GM10248 (cell line): ENCODE results near the gene C17orf58.
A peak's percentile ranks its signal among the peaks of the same experiment; 100 is the strongest.
"Not testable (repeated sequence)": the region's sequence is repeated elsewhere in the genome, so short reads cannot be mapped to it uniquely, and the experiment has no call there.

Experiments used
- CTCF ChIA-PET: fragments of 300-600 bp; sonication (Branson Sonifier 250); formaldehyde crosslinking; extraction: SDS; loops from one replicate; lab custom pipeline; 2021; ENCODE audit warnings: antibody characterized with exemption; lab: Yijun Ruan, JAX
- POLR2A ChIA-PET: fragments of 350-650 bp; sonication (Branson Sonifier 250); formaldehyde crosslinking; extraction: SDS; loops from one replicate; lab custom pipeline; 2020; ENCODE audit warnings: antibody characterized with exemption; lab: Yijun Ruan, JAX
- DNase-seq: peaks from one replicate; pipeline ENCODE4 v3.0.0; 2012; ENCODE audit errors: extremely low spot score
- TF ChIP-seq, protein P1 (sequence below): IDR thresholded peaks from 2 replicates; pipeline ENCODE4 v1.5.1; 2012; ENCODE audit warnings: mild to moderate bottlenecking, low read depth; ENCODE audit errors: extremely low read depth, missing control alignments, control extremely low read depth

Gene C17orf58

DNA sequence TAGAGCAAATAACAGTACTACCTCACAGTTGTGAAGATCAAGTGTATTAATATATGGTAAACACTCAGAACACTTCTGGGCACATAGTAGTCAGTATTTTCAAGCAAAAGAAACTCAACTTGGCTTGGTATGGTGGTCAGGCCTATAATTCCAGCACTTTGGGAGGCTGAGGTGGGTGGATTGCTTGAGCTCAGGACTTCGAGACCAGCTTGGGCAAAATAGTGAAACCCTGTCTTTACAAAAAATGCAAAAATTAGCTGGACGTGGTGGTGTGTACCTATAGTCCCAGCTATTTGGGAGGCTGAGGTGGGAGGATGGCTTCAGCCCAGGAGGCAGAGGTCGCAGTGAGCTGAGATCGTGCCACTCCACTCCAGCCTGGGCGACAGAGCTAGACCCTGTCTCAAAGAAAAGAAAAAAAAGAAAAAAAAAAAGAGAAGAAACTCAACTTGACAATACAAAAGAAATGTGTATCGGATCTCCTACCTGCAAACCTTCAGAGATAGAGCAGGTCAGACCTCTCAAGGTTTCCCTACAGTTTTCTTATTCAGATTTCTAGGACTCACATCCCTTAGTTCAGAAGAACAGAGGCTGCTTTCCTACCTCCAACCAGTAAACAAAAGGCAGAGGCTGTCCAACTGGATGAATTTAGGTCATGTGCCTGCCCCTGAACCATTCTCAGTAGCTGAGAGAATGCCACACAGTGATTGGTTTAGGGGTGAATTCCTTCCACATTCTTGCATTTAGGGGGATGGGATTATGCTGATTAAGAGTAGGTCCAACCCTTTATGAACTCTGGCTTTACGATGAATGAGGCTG, 37.6 kb upstream of the C17orf58 start:
- POLR2A ChIA-PET: no interaction called here
- TF ChIP-seq, protein P1, sequence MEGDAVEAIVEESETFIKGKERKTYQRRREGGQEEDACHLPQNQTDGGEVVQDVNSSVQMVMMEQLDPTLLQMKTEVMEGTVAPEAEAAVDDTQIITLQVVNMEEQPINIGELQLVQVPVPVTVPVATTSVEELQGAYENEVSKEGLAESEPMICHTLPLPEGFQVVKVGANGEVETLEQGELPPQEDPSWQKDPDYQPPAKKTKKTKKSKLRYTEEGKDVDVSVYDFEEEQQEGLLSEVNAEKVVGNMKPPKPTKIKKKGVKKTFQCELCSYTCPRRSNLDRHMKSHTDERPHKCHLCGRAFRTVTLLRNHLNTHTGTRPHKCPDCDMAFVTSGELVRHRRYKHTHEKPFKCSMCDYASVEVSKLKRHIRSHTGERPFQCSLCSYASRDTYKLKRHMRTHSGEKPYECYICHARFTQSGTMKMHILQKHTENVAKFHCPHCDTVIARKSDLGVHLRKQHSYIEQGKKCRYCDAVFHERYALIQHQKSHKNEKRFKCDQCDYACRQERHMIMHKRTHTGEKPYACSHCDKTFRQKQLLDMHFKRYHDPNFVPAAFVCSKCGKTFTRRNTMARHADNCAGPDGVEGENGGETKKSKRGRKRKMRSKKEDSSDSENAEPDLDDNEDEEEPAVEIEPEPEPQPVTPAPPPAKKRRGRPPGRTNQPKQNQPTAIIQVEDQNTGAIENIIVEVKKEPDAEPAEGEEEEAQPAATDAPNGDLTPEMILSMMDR: no peak
- CTCF ChIA-PET: interaction anchor here (3.1 kb wide), 1 partner anchor 11 kb away, joined by 8 read pairs; no protein-coding TSS in a partner anchor
- no peak for DNase-seq

DNA sequence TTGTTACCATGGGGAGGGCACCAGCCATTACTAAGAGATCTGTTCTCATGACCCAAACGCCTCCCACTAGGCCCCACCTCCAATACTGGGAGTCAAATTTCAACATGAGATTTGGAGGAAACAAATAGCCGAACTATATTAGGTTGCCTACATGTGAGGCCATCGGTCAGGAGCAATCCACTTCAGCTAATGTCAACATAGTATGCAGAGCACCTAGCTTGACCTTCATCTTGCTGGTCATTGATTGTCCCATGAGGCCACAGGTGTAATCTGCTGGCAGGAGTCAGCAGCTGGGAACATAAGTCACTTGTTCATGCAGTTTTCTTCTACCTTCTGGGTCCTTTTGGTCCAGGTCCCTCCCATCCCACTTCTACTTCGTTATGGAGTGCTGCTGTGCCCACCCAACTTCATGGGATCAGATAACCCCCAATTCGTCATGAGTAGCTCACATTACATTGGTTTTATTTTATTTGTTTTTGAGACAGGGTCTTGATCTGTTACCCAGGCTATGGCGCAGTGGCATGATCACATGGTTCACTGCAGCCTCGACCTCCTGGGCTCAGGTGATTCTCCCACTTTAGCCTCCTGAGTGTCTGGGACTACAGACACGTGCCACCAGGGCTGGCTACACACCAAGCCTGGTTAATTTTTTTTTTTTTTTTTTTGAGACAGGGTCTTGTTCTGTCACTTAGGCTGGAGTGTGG, 33.4 kb upstream of the C17orf58 start:
- TF ChIP-seq, protein P1: no peak
- CTCF ChIA-PET: interaction anchor here (1.8 kb wide), 1 partner anchor 10 kb away, joined by 4 read pairs; no protein-coding TSS in a partner anchor
- DNase-seq: no peak
- POLR2A ChIA-PET: no interaction called here

DNA sequence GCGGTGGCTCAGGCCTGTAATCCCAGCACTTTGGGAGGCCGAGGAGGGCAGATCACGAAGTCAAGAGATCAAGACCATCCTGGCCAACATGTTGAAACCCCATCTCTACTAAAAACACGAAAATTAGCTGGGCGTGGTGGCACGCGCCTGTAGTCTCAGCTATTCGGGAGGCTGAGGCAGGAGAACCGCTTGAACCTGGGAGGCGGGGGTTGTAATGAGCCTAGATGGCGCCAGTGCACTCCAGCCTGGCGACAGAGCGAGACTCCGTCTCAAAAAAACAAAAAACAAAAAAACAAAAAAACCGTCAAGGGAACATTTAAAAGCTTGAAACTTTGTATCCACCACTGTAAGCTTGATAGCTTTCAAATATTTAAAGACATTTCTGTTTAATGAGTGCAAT, 26.3 kb upstream of the C17orf58 start:
- DNase-seq, POLR2A ChIA-PET: not testable (repeated sequence)
- CTCF ChIA-PET: interaction anchor here (0.6 to 2.3 kb wide), 2 partner anchors 10 to 178 kb away, joined by 3 to 8 read pairs; no protein-coding TSS in a partner anchor

DNA sequence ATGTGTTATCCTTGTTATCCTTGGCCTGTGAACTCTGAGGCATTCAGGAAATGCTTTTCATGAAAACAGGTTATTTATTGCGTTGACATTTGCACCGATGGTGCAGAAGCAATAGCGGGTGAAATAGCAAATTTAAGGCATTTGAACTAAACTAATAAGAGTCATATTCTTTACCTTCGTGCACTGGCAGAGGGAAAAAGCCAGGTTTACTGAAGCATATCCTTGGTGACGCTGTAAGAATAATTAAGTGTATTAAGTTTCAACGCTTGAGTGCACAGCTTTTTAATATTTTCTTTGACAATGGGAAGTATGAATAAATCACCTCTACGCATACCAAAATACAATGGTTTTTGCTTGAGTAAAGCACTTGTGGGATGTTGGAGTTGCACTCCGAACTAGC, 25.7 kb upstream of the C17orf58 start:
- no peak for DNase-seq
- TF ChIP-seq, protein P1: no peak
- ChIA-PET POLR2A (no interaction called here), CTCF (interaction anchor here (2.3 kb wide), 1 partner anchor 10 kb away, joined by 8 read pairs; no protein-coding TSS in a partner anchor)

DNA sequence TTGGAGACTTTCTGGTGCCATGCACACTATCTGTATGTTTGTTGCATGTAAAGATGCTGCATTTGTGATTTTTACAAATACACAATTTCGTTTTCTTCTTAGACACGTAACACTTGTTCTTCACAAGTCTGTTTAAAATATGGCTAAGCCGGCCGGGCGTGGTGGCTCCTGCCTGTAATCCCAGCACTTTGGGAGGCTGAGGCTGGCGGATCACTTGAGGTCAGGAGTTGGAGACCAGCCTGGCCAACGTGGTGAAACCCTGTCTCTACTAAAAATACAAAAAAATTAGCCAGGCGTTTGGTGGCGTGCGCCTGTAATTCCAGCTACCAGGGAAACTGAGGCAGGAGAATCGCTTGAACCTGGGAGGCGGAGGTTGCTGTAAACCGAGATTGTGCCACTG, 24.5 kb upstream of the C17orf58 start:
- DNase-seq, POLR2A ChIA-PET: not testable (repeated sequence)
- CTCF ChIA-PET: interaction anchor here (1.4 to 1.6 kb wide), 2 partner anchors 10 to 18 kb away, joined by 4 to 10 read pairs; no protein-coding TSS in a partner anchor

DNA sequence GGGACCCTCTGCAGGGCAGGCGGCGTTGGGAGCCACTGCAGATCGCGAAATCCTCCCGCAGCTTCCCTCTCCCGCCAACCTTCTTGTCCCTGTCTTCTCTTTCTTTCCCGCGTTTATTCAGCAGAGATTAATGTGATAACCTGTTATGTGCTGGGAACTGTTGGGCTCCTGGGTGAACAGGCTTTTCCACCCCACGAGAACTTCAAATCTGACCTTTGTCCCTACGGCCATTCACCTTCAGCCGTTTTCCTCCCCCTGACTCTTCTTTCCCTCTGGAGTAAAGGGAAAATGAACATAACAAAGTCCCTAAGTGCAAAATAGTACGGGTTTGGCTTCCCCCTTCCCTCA, 24.1 kb upstream of the C17orf58 start:
- TF ChIP-seq, protein P1: no peak
- no peak for DNase-seq
- CTCF ChIA-PET: interaction anchor here (0.8 to 1.7 kb wide), 8 partner anchors 8 to 417 kb away, joined by 3 to 10 read pairs (median 4); partner anchors contain the start of gene KPNA2
- POLR2A ChIA-PET: interaction anchor here (1.2 kb wide), 1 partner anchor 24 kb away, joined by 5 read pairs; the partner anchor contains the start of gene C17orf58

DNA sequence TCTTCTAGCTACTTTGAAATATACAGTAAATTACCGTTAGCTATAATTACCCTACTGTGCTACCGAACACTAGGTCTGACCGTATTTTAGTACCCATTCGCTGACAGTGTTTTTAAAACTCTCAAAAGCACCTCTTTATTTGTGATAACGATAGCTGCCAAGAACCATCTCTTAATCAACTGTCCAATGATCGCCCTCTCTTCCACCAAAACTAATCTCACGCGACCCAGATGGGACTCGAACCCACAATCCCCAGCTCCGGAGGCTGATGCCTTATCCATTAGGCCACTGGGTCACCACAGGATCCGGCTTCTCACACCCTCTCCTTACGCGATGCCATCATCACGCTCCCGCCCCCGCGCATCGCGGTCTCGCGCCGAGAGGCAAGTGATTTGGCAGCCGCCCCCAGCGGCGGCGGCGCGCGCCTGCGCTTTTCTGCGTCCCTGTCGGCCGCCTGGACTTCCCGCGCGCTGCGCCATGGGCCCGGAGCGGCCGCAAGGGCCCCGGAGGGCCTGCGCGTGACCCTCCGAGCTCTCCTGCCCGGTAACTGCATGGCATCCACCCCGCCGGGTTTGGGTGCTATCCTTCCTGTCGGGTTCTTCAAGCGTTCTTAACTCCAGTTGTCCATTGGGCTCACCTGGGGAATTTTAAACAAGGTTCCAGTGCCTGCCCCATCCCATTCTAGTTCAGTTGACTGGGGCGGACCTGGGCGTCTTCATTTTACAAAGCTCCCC, 23.6 kb upstream of the C17orf58 start:
- TF ChIP-seq, protein P1: peak; percentile 17
- ChIA-PET POLR2A (interaction anchor here (1.1 to 1.2 kb wide), 2 partner anchors 17 to 24 kb away, joined by 3 to 5 read pairs; partner anchors contain the start of gene C17orf58), CTCF (interaction anchor here (0.8 to 1.7 kb wide), 9 partner anchors 8 to 418 kb away, joined by 3 to 10 read pairs (median 4); partner anchors contain the start of gene KPNA2)
- peak; percentile 96 for DNase-seq
